ENCODE measurements around the gene CEP162. TPM values are rescaled to one million over a fixed set of nuclear protein-coding genes. Genes with fewer than 3 reads are reported as not detected.
"Not testable (repeated sequence)": the region's sequence is repeated elsewhere in the genome, so short reads cannot be mapped to it uniquely, and the experiment has no call there.

Gene CEP162
- total and polyA plus RNA-seq, 2 experiments from 2014 or later: 2.9 to 3.0 TPM

GRCh38 chr6:84172574-84172973 lies 54.9 kb downstream of the CEP162 start:
- Histone ChIP-seq H3K27ac (no peak overlapping the region), H3K36me3 (ENCODE audit: low read depth) (no peaks in the 10 kb centered on the region), H3K4me3 (no peak overlapping the region), H3K4me2 (ENCODE audit: unreplicated experiment) (no peak overlapping the region), H3K9me3 (ENCODE audit: low read depth) (no peaks in the 10 kb centered on the region), H4K20me1 (ENCODE audit: insufficient read depth) (no peaks in the 10 kb centered on the region), H3K27me3 (replicated peaks; ENCODE audit: insufficient read depth) (no peaks in the 10 kb centered on the region), H3F3A (ENCODE audit: insufficient read depth) (no peaks in the 10 kb centered on the region), H3K9me2 (ENCODE audit: insufficient read depth) (no peaks in the 10 kb centered on the region), H3K9ac (no peak overlapping the region), H3K79me2 (ENCODE audit: insufficient read depth) (no peaks in the 10 kb centered on the region), H2AFZ (no peak overlapping the region), H3K4me1 (ENCODE audit: insufficient read depth) (no peaks in the 10 kb centered on the region)
- no peak for DNase-seq
- in situ Hi-C loops (cut with MboI): no loop called here
- no peak for TF ChIP-seq EZH2phosphoT487 (IDR thresholded peaks at IDR 0.05; ENCODE audit: insufficient read depth, low read depth)
- TF ChIP-seq EZH2 (IDR thresholded peaks at IDR 0.05; ENCODE audit: insufficient read depth, poor library complexity, severe bottlenecking): no peak
- 97 to 100% methylated on average over 1 of the region's 1 CpG for WGBS, 2 experiments (ENCODE audit: low coverage in 1 of 2, low lambda C conversion rate in 2 of 2, missing lambda C conversion rate in 2 of 2)

DNA sequence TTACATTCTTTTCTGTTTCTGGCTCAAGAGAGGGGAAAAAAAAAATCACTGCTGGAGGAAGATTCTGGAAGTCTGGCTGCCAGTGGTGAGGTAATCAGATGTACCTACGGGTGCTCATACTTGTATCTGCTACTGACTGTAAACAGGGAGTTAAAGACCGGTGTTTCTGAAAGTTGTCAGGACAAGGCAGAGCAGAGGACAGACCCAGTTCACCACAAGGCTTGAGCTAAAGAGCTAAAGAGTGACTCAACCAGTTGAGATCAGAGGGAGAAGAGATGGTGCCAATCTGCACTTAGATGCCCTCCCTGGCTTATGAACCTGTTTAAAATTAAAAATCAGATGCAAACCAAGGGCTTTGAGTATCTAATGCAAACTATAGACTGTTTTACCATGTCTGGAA lies 55.4 kb downstream of the CEP162 start:
- Histone ChIP-seq H3K79me2 (ENCODE audit: insufficient read depth) (no peaks in the 10 kb centered on the region), H3K36me3 (ENCODE audit: low read depth) (no peaks in the 10 kb centered on the region), H4K20me1 (ENCODE audit: insufficient read depth) (no peaks in the 10 kb centered on the region), H3K9ac (no peak overlapping the region), H3K27me3 (replicated peaks; ENCODE audit: insufficient read depth) (no peaks in the 10 kb centered on the region), H3K4me3 (no peak overlapping the region), H2AFZ (no peak overlapping the region), H3F3A (ENCODE audit: insufficient read depth) (no peaks in the 10 kb centered on the region), H3K4me2 (ENCODE audit: unreplicated experiment) (no peak overlapping the region), H3K4me1 (ENCODE audit: insufficient read depth) (no peaks in the 10 kb centered on the region), H3K9me2 (ENCODE audit: insufficient read depth) (no peaks in the 10 kb centered on the region), H3K9me3 (ENCODE audit: low read depth) (no peaks in the 10 kb centered on the region), H3K27ac (no peak overlapping the region)
- in situ Hi-C loops (cut with MboI): no loop called here
- 94 to 98% methylated on average over 2 of the region's 2 CpGs for WGBS, 2 experiments (ENCODE audit: low coverage in 1 of 2, low lambda C conversion rate in 2 of 2, missing lambda C conversion rate in 2 of 2)
- peak; percentile 3 for DNase-seq
- TF ChIP-seq EZH2phosphoT487 (IDR thresholded peaks at IDR 0.05; ENCODE audit: insufficient read depth, low read depth): no peak
- no peak for TF ChIP-seq EZH2 (IDR thresholded peaks at IDR 0.05; ENCODE audit: insufficient read depth, poor library complexity, severe bottlenecking)

DNA sequence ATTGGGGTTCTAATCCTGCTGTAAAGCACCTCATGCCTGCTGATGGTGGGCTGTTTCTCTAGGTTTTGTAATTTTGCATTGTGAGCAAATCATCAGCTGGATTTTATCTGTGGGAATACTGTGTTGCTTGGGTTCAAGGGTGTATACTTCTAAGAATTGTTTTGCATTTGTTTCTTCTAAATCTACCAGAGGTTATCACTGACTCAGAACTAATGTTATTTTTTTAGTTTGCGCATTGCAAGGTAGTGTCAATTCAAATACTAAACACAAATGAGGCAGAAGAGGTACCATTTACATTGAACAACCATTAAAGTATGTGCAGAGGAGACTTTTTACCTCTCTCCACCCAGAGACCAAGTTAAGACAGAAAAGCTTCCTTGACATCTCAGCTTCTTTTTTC lies 60.0 kb downstream of the CEP162 start:
- no peak for DNase-seq
- in situ Hi-C loops (cut with MboI): no loop called here
- Histone ChIP-seq H3K9me2 (ENCODE audit: insufficient read depth) (no peaks in the 10 kb centered on the region), H3K4me1 (ENCODE audit: insufficient read depth) (no peaks in the 10 kb centered on the region), H4K20me1 (ENCODE audit: insufficient read depth) (no peaks in the 10 kb centered on the region), H3K27me3 (replicated peaks; ENCODE audit: insufficient read depth) (no peaks in the 10 kb centered on the region), H3K36me3 (ENCODE audit: low read depth) (no peaks in the 10 kb centered on the region), H3K9me3 (ENCODE audit: low read depth) (no peaks in the 10 kb centered on the region), H3K79me2 (ENCODE audit: insufficient read depth) (no peaks in the 10 kb centered on the region), H3F3A (ENCODE audit: insufficient read depth) (no peaks in the 10 kb centered on the region), H3K4me3 (no peak overlapping the region), H3K4me2 (ENCODE audit: unreplicated experiment) (no peak overlapping the region), H3K27ac (no peak overlapping the region), H2AFZ (no peak overlapping the region), H3K9ac (no peak overlapping the region)
- 93 to 96% methylated on average over 1 of the region's 1 CpG for WGBS, 2 experiments (ENCODE audit: low coverage in 1 of 2, low lambda C conversion rate in 2 of 2, missing lambda C conversion rate in 2 of 2)
- TF ChIP-seq EZH2phosphoT487 (IDR thresholded peaks at IDR 0.05; ENCODE audit: insufficient read depth, low read depth): no peak
- no peak for TF ChIP-seq EZH2 (IDR thresholded peaks at IDR 0.05; ENCODE audit: insufficient read depth, poor library complexity, severe bottlenecking)

GRCh38 chr6:84166395-84166794 lies 61.0 kb downstream of the CEP162 start:
- no peaks in the 10 kb centered on the region for H3F3A ChIP-seq (ENCODE audit: insufficient read depth)
- H3K27me3 ChIP-seq (replicated peaks; ENCODE audit: insufficient read depth): no peaks in the 10 kb centered on the region
- no peak overlapping the region for H3K4me3 ChIP-seq
- H3K4me2 ChIP-seq (ENCODE audit: unreplicated experiment): no peak overlapping the region
- no peak overlapping the region for H2AFZ ChIP-seq
- no peak overlapping the region for H3K9ac ChIP-seq
- no peaks in the 10 kb centered on the region for H3K9me3 ChIP-seq (ENCODE audit: low read depth)
- TF ChIP-seq EZH2phosphoT487 (IDR thresholded peaks at IDR 0.05; ENCODE audit: insufficient read depth, low read depth) (no peak), EZH2 (IDR thresholded peaks at IDR 0.05; ENCODE audit: insufficient read depth, poor library complexity, severe bottlenecking) (no peak)
- no peak for DNase-seq
- H3K27ac ChIP-seq: no peak overlapping the region
- no peaks in the 10 kb centered on the region for H4K20me1 ChIP-seq (ENCODE audit: insufficient read depth)
- H3K4me1 ChIP-seq (ENCODE audit: insufficient read depth): no peaks in the 10 kb centered on the region
- in situ Hi-C loops (cut with MboI): no loop called here
- no peaks in the 10 kb centered on the region for H3K9me2 ChIP-seq (ENCODE audit: insufficient read depth)
- no peaks in the 10 kb centered on the region for H3K79me2 ChIP-seq (ENCODE audit: insufficient read depth)
- H3K36me3 ChIP-seq (ENCODE audit: low read depth): no peaks in the 10 kb centered on the region

GRCh38 chr6:84164328-84164727 lies 63.1 kb downstream of the CEP162 start:
- H3K36me3 ChIP-seq (ENCODE audit: low read depth); in situ Hi-C loops (cut with MboI); H4K20me1 ChIP-seq (ENCODE audit: insufficient read depth); H3K4me2 ChIP-seq (ENCODE audit: unreplicated experiment); H3K9me3 ChIP-seq (ENCODE audit: low read depth); H3K27me3 ChIP-seq (replicated peaks; ENCODE audit: insufficient read depth); H2AFZ ChIP-seq; H3K4me3 ChIP-seq; H3K27ac ChIP-seq; H3K9me2 ChIP-seq (ENCODE audit: insufficient read depth); H3K4me1 ChIP-seq (ENCODE audit: insufficient read depth); H3K79me2 ChIP-seq (ENCODE audit: insufficient read depth); H3K9ac ChIP-seq; DNase-seq; H3F3A ChIP-seq (ENCODE audit: insufficient read depth): not testable (repeated sequence)
- WGBS, 2 experiments (ENCODE audit: low coverage in 1 of 2, low lambda C conversion rate in 2 of 2, missing lambda C conversion rate in 2 of 2): 94 to 97% methylated on average over 3 of the region's 3 CpGs

All from GM23248 (cell line).